ENCODE measurements around the gene NTN3. TPM values are rescaled to one million over a fixed set of nuclear protein-coding genes. Genes with fewer than 3 reads are reported as not detected.

Gene NTN3
- total and polyA plus RNA-seq, 2 of the 8 experiments (the other 6 are each of a cell fraction or from before 2014, with no cell fraction given): 0.30 to 0.34 TPM

GRCh38 chr16:2424061-2425007 is 46.8 kb upstream of the NTN3 start (continued):
- TF ChIP-seq ZNF274 (IDR thresholded peaks at IDR 0.05; ENCODE audit: borderline replicate concordance, extremely low read depth, low read length) (no peak), RXRA (IDR thresholded peaks at IDR 0.05; ENCODE audit: insufficient read depth, low read depth, low read length) (no peak), NANOG (IDR thresholded peaks at IDR 0.05; ENCODE audit: insufficient read depth, low read depth, low read length, poor library complexity, severe bottlenecking) (no peak), HDAC2 (IDR thresholded peaks at IDR 0.05; ENCODE audit: borderline replicate concordance in 1 of 2, low read depth in 2 of 2, low read length in 2 of 2) (no peak)
